HCT116 (cell line): ENCODE measurements around the gene GEN1.

Source experiments
- CTCF ChIP-seq, 3 experiments: fragments of 200-600 bp in 1 of 3; sonication (generic) in 1 of 3; IDR thresholded peaks in 2 of 3; conservative IDR thresholded peaks in 1 of 3; 2 replicates each; pipeline ENCODE4 v1.5.1; 2012 to 2017; ENCODE audit warnings: low read depth in 2 of 3, low read length in 2 of 3, antibody characterized with exemption in 1 of 3, borderline replicate concordance in 1 of 3, control low read depth in 1 of 3, mild to moderate bottlenecking in 1 of 3, mixed read lengths in 1 of 3, mixed run types in 1 of 3, moderate library complexity in 1 of 3; ENCODE audit not compliant: insufficient read depth in 1 of 3
- FOSL1 ChIP-seq: IDR thresholded peaks from 2 replicates; pipeline ENCODE4 v1.6.1; 2012; ENCODE audit warnings: low read depth
- POLR2AphosphoS5 ChIP-seq: IDR thresholded peaks from 2 replicates; pipeline ENCODE4 v1.6.1; 2011; ENCODE audit warnings: mild to moderate bottlenecking, low read depth, low read length, moderate library complexity

- TF ChIP-seq CTCF (IDR thresholded peaks at IDR 0.05 in 2 of 3, conservative IDR thresholded peaks at IDR 0.05 in 1 of 3; ENCODE audit: borderline replicate concordance in 1 of 3, insufficient read depth in 1 of 3, low read depth in 2 of 3, low read length in 2 of 3) (peak; percentile 38 to 74 (median 70); a peak in 5 of 6 replicates), FOSL1 (no peak), POLR2AphosphoS5 (no peak)
These were observed 34.2 kb upstream of the GEN1 start for GRCh38 chr2:17719562-17720371.
